Osteocyte (in vitro differentiated cells): Measurements from ENCODE around the gene ASCL3. TPM values are rescaled to one million over a fixed set of nuclear protein-coding genes. Genes with fewer than 3 reads are reported as not detected.

Experiments
- DNase-seq: peaks from one replicate; pipeline ENCODE4 v3.0.0; 2021; ENCODE audit warnings: mixed read lengths; ENCODE audit not compliant: unreplicated experiment; ENCODE audit errors: extremely low spot score
- H3K27ac Mint-ChIP-seq: one replicate; pipeline ENCODE4 v1.8.0; 2021; ENCODE audit warnings: mild to moderate bottlenecking, mixed read lengths; ENCODE audit not compliant: unreplicated experiment
- H3K27me3 Mint-ChIP-seq: one replicate; pipeline ENCODE4 v1.8.0; 2021; ENCODE audit warnings: mixed read lengths; ENCODE audit not compliant: unreplicated experiment
- H3K36me3 Mint-ChIP-seq: one replicate; pipeline ENCODE4 v1.8.0; 2021; ENCODE audit warnings: mixed read lengths; ENCODE audit not compliant: unreplicated experiment
- H3K4me1 Mint-ChIP-seq: one replicate; pipeline ENCODE4 v1.8.0; 2021; ENCODE audit warnings: mixed read lengths; ENCODE audit not compliant: unreplicated experiment
- H3K4me3 Mint-ChIP-seq: one replicate; pipeline ENCODE4 v1.8.0; 2021; ENCODE audit warnings: mild to moderate bottlenecking, moderate library complexity, mixed read lengths; ENCODE audit not compliant: unreplicated experiment
- H3K9me3 Mint-ChIP-seq: one replicate; pipeline ENCODE4 v1.8.0; 2021; ENCODE audit warnings: mixed read lengths; ENCODE audit not compliant: unreplicated experiment
- total RNA-seq: library from RNA; stranded (reverse); gene quantifications from 2 replicates; pipeline ENCODE4 v1.2.1, GENCODE V29; 2021
- TF ChIP-seq, protein P1 (sequence below): fragments of 200-600 bp; sonication (generic); IDR thresholded peaks from 2 replicates; pipeline ENCODE4 v1.5.0; 2021; ENCODE audit warnings: antibody characterized with exemption, mild to moderate bottlenecking, moderate library complexity

ASCL3 gene
- total RNA-seq, 1 donor from 2014 or later = not detected

DNA sequence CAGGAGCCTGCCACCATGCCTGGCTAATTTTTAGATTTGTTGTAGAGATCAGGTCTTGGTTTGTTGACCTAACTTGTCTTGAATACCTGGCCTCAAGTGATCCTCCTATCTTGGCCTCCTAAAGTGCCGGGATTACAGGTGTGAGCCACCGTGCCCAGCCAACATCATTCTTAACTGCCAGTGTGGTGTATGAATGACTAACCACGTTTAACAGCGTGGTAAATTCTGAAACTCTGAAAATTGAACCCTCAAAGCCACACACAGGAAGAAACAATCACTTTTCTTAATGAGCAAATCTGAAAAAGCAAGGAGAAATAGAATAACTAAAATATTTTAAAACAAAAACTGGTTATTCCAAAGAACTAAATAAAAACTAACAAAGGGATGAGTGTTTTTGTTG lies 14.0 kb upstream of the ASCL3 start:
- H3K27ac Mint-ChIP-seq = no peak overlapping the region

DNA sequence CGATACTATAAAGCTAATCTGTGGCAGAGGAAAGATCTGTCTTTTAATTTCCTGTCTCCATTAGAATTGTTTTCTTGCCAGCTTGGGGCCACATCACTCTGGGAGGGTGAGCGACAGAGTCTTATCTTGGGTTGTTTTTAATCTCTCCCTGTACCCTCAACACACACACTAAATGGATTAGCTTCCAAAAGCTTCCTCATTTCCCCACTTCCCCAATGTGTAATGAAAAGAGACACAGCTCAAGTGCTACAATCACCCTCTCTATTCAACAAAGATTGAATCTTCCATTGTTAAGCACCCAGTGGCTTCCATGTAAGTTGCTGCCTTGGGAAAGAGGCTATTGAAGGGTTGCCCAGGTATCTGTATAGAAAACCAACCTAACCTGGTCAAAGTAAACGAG lies 6.1 kb upstream of the ASCL3 start:
- no peak overlapping the region for H3K27ac Mint-ChIP-seq
- H3K4me3 Mint-ChIP-seq = no peak overlapping the region
- H3K4me1 Mint-ChIP-seq = no peaks in the 10 kb centered on the region
- TF ChIP-seq, protein P1, sequence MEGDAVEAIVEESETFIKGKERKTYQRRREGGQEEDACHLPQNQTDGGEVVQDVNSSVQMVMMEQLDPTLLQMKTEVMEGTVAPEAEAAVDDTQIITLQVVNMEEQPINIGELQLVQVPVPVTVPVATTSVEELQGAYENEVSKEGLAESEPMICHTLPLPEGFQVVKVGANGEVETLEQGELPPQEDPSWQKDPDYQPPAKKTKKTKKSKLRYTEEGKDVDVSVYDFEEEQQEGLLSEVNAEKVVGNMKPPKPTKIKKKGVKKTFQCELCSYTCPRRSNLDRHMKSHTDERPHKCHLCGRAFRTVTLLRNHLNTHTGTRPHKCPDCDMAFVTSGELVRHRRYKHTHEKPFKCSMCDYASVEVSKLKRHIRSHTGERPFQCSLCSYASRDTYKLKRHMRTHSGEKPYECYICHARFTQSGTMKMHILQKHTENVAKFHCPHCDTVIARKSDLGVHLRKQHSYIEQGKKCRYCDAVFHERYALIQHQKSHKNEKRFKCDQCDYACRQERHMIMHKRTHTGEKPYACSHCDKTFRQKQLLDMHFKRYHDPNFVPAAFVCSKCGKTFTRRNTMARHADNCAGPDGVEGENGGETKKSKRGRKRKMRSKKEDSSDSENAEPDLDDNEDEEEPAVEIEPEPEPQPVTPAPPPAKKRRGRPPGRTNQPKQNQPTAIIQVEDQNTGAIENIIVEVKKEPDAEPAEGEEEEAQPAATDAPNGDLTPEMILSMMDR = no peak
- DNase-seq = no peak
- H3K36me3 Mint-ChIP-seq = peaks cover 28% of the 10 kb centered on the region
- no peaks in the 10 kb centered on the region for H3K9me3 Mint-ChIP-seq
- no peaks in the 10 kb centered on the region for H3K27me3 Mint-ChIP-seq

More for the DNA sequence above, 14.0 kb upstream of the ASCL3 start:
- H3K9me3 Mint-ChIP-seq = no peaks in the 10 kb centered on the region
- peaks cover 11% of the 10 kb centered on the region for H3K36me3 Mint-ChIP-seq
- H3K27me3 Mint-ChIP-seq = no peaks in the 10 kb centered on the region
- H3K4me1 Mint-ChIP-seq = peaks cover 13% of the 10 kb centered on the region
- H3K4me3 Mint-ChIP-seq = no peak overlapping the region
- TF ChIP-seq, protein P1 = no peak
- no peak for DNase-seq

GRCh38 chr11:8947230-8947943 lies 4.6 kb upstream of the ASCL3 start:
- TF ChIP-seq, protein P1 = no peak
- no peak overlapping the region for H3K27ac Mint-ChIP-seq
- no peak for DNase-seq
- H3K36me3 Mint-ChIP-seq = peaks cover 23% of the 10 kb centered on the region
- no peaks in the 10 kb centered on the region for H3K9me3 Mint-ChIP-seq
- H3K4me3 Mint-ChIP-seq = no peak overlapping the region
- no peaks in the 10 kb centered on the region for H3K27me3 Mint-ChIP-seq
- no peaks in the 10 kb centered on the region for H3K4me1 Mint-ChIP-seq

DNA sequence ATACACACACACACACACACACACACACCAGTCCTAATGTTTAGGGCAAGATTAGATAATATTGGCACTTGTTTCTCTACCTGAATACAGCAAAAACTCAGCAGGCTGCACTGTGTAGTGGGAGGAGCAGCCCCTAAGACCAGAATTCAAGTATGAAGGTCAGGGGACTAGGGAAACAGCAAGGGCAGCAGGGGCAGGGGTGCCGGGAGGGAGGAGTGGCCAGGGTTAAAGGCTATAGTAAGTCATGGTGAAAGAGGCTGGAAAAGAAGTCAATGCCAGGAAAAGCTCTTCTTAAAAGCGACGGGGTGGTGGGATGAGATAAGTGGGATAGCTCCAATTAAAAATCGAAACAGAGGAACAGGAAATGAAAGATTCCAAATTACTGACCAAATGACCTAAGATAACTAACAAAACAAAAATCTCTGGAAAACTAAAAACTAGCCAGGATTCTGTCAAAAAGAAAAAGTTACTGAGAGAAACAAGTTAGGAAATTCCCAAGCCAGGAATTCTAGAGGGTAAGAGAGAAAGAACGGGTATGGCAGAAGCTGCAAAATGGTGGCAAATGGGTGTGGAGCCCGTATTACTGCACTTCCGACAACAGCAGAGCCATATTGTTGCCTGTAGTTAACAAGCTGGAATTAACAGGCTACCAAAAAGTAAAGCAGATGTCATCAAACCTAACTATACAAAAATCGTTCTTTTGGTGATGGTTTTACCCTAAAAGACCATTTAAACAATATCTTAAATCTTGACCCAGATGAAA lies 1.3 kb downstream of the ASCL3 start:
- peaks cover 4% of the 10 kb centered on the region for H3K27me3 Mint-ChIP-seq
- DNase-seq = no peak
- no peak overlapping the region for H3K4me3 Mint-ChIP-seq
- H3K36me3 Mint-ChIP-seq = peaks cover 2% of the 10 kb centered on the region
- H3K27ac Mint-ChIP-seq = no peak overlapping the region
- H3K9me3 Mint-ChIP-seq = no peaks in the 10 kb centered on the region
- TF ChIP-seq, protein P1 = no peak
- no peaks in the 10 kb centered on the region for H3K4me1 Mint-ChIP-seq

GRCh38 chr11:8937659-8938058 lies 5.2 kb downstream of the ASCL3 start:
- H3K9me3 Mint-ChIP-seq = no peaks in the 10 kb centered on the region
- H3K27ac Mint-ChIP-seq = no peak overlapping the region
- H3K4me3 Mint-ChIP-seq = no peak overlapping the region
- no peak for DNase-seq
- H3K27me3 Mint-ChIP-seq = peaks cover 4% of the 10 kb centered on the region
- TF ChIP-seq, protein P1 = no peak
- peaks cover 2% of the 10 kb centered on the region for H3K36me3 Mint-ChIP-seq
- peaks cover 9% of the 10 kb centered on the region for H3K4me1 Mint-ChIP-seq
